OCI-LY1 (cell line): ENCODE data around the gene OTOR.

Source experiments
- H2AFZ ChIP-seq: fragments of 200-600 bp; sonication (generic), shearing (Covaris generic); 2 replicates; pipeline ENCODE4 v1.6.0; 2014; ENCODE audit warnings: antibody characterized with exemption, mild to moderate bottlenecking, low read length
- H3F3A ChIP-seq: fragments of 200-600 bp; sonication (generic), shearing (Covaris generic); 2 replicates; pipeline ENCODE4 v1.6.0; 2014; ENCODE audit warnings: mild to moderate bottlenecking, antibody characterized with exemption, low read length, moderate library complexity; ENCODE audit not compliant: insufficient read depth
- H3K27ac ChIP-seq: fragments of 200-600 bp; sonication (generic); 2 replicates; pipeline ENCODE4 v1.5.1; 2014; ENCODE audit warnings: low read length, mixed run types, mild to moderate bottlenecking, low read depth; ENCODE audit not compliant: poor library complexity, severe bottlenecking
- H3K27me3 ChIP-seq: fragments of 200-600 bp; sonication (generic); 2 replicates; pipeline ENCODE4 v1.6.0; 2014; ENCODE audit warnings: antibody characterized with exemption, mild to moderate bottlenecking, low read length, moderate library complexity; ENCODE audit not compliant: insufficient read depth
- H3K36me3 ChIP-seq: fragments of 200-600 bp; sonication (generic); 2 replicates; pipeline ENCODE4 v1.6.1; 2014; ENCODE audit warnings: mild to moderate bottlenecking, antibody characterized with exemption, low read length, moderate library complexity, mixed read lengths; ENCODE audit not compliant: insufficient read depth
- H3K4me1 ChIP-seq: fragments of 200-600 bp; sonication (generic); 2 replicates; pipeline ENCODE4 v1.5.1; 2014; ENCODE audit warnings: mild to moderate bottlenecking, low read length, moderate library complexity; ENCODE audit not compliant: insufficient read depth, severe bottlenecking
- H3K4me2 ChIP-seq: fragments of 200-600 bp; sonication (generic), shearing (Covaris generic); 2 replicates; pipeline ENCODE4 v1.6.1; 2014; ENCODE audit warnings: low read length
- H3K4me3 ChIP-seq: fragments of 200-600 bp; sonication (generic); 2 replicates; pipeline ENCODE4 v1.5.1; 2014; ENCODE audit warnings: low read length, low read depth, mild to moderate bottlenecking, mixed read lengths; ENCODE audit not compliant: poor library complexity, severe bottlenecking
- H3K79me2 ChIP-seq: fragments of 200-600 bp; shearing (Covaris generic); 2 replicates; pipeline ENCODE4 v1.6.1; 2016; ENCODE audit warnings: mixed run types, low read length, mixed read lengths; ENCODE audit not compliant: insufficient read depth
- H3K9ac ChIP-seq: fragments of 200-600 bp; sonication (generic), shearing (Covaris generic); 2 replicates; pipeline ENCODE4 v1.6.1; 2014; ENCODE audit warnings: mild to moderate bottlenecking, low read length, mixed read lengths
- H3K9me2 ChIP-seq: fragments of 200-600 bp; sonication (generic), shearing (Covaris generic); 2 replicates; pipeline ENCODE4 v1.6.1; 2014; ENCODE audit warnings: low read depth, mild to moderate bottlenecking, low read length, mixed read lengths
- H3K9me3 ChIP-seq: fragments of 200-600 bp; shearing (Covaris generic); 2 replicates; pipeline ENCODE4 v1.6.1; 2014; ENCODE audit warnings: low read length, mixed read lengths
- H4K20me1 ChIP-seq: fragments of 200-600 bp; sonication (generic), shearing (Covaris generic); 2 replicates; pipeline ENCODE4 v1.6.0; 2016; ENCODE audit warnings: mild to moderate bottlenecking, low read length; ENCODE audit not compliant: insufficient read depth
- EZH2 ChIP-seq: fragments of 200-600 bp; sonication (generic), shearing (Covaris generic); IDR thresholded peaks from 2 replicates; pipeline ENCODE4 v1.8.0; 2017; ENCODE audit warnings: borderline replicate concordance, mixed run types, mild to moderate bottlenecking, antibody characterized with exemption, low read length, moderate library complexity, mixed read lengths
- TF ChIP-seq, protein P1 (sequence below): fragments of 200-600 bp; sonication (generic), shearing (Covaris generic); IDR thresholded peaks from 2 replicates; pipeline ENCODE4 v1.5.1; 2017; ENCODE audit warnings: mild to moderate bottlenecking, antibody characterized with exemption, low read length, moderate library complexity, mixed read lengths

The OTOR gene

DNA sequence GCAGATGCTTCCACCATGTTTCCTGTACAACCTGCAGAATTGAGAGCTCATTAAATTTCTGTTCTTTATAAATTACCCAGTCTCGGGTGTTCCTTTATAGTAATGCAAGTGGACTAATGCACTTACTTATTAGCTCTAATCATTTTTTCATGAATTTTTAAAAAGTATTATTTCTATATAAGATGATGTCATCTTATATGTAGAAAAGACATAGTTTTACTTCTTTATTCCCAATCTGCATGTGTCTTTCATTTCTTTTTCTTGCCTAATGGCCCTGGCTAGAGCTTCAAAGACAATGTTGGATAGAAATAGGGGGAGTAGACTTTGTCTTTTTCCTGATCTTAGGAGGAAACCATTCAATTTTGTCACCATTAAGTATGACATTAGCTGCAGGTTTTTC is 27.8 kb downstream of the OTOR start:
- Histone ChIP-seq H3K4me3 (no peak overlapping the region), H3K9me2 (no peaks in the 10 kb centered on the region), H3K9ac (no peak overlapping the region), H2AFZ (no peak overlapping the region), H3K27ac (no peak overlapping the region), H3K36me3 (no peaks in the 10 kb centered on the region), H3K4me2 (no peak overlapping the region), H3F3A (no peaks in the 10 kb centered on the region), H3K27me3 (no peaks in the 10 kb centered on the region), H3K79me2 (no peaks in the 10 kb centered on the region), H4K20me1 (no peaks in the 10 kb centered on the region), H3K9me3 (no peaks in the 10 kb centered on the region), H3K4me1 (no peaks in the 10 kb centered on the region)
- TF ChIP-seq, protein P1, sequence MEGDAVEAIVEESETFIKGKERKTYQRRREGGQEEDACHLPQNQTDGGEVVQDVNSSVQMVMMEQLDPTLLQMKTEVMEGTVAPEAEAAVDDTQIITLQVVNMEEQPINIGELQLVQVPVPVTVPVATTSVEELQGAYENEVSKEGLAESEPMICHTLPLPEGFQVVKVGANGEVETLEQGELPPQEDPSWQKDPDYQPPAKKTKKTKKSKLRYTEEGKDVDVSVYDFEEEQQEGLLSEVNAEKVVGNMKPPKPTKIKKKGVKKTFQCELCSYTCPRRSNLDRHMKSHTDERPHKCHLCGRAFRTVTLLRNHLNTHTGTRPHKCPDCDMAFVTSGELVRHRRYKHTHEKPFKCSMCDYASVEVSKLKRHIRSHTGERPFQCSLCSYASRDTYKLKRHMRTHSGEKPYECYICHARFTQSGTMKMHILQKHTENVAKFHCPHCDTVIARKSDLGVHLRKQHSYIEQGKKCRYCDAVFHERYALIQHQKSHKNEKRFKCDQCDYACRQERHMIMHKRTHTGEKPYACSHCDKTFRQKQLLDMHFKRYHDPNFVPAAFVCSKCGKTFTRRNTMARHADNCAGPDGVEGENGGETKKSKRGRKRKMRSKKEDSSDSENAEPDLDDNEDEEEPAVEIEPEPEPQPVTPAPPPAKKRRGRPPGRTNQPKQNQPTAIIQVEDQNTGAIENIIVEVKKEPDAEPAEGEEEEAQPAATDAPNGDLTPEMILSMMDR, result no peak
- no peak for TF ChIP-seq EZH2

GRCh38 chr20:16777126-16777525 is 29.0 kb downstream of the OTOR start:
- no peak overlapping the region for H2AFZ ChIP-seq
- no peak overlapping the region for H3K9ac ChIP-seq
- H3K4me1 ChIP-seq, result no peaks in the 10 kb centered on the region
- no peak overlapping the region for H3K4me2 ChIP-seq
- no peaks in the 10 kb centered on the region for H3K79me2 ChIP-seq
- H3F3A ChIP-seq, result no peaks in the 10 kb centered on the region
- H3K4me3 ChIP-seq, result no peak overlapping the region
- H4K20me1 ChIP-seq, result no peaks in the 10 kb centered on the region
- no peaks in the 10 kb centered on the region for H3K9me3 ChIP-seq
- no peaks in the 10 kb centered on the region for H3K36me3 ChIP-seq
- no peak overlapping the region for H3K27ac ChIP-seq
- TF ChIP-seq, protein P1, result no peak
- no peak for TF ChIP-seq EZH2
- no peaks in the 10 kb centered on the region for H3K27me3 ChIP-seq
- H3K9me2 ChIP-seq, result no peaks in the 10 kb centered on the region

GRCh38 chr20:16778159-16778558 is 30.0 kb downstream of the OTOR start:
- Histone ChIP-seq H3K36me3 (no peaks in the 10 kb centered on the region), H4K20me1 (no peaks in the 10 kb centered on the region), H3K4me1 (no peaks in the 10 kb centered on the region), H3K4me3 (no peak overlapping the region), H3K79me2 (no peaks in the 10 kb centered on the region), H3K9me2 (no peaks in the 10 kb centered on the region), H3K27me3 (no peaks in the 10 kb centered on the region), H3K4me2 (no peak overlapping the region), H3K9me3 (no peaks in the 10 kb centered on the region), H3F3A (no peaks in the 10 kb centered on the region), H3K9ac (no peak overlapping the region), H3K27ac (no peak overlapping the region), H2AFZ (no peak overlapping the region)
- TF ChIP-seq, protein P1, result no peak
